Immature natural killer cell (primary cell): ENCODE data around the gene PDE3A. TPM values are rescaled to one million over a fixed set of nuclear protein-coding genes. Genes with fewer than 3 reads are reported as not detected.
"Not testable (repeated sequence)": the region's sequence is repeated elsewhere in the genome, so short reads cannot be mapped to it uniquely, and the experiment has no call there.

Experiments
- DNase-seq, 3 donors: peaks; one replicate each; pipeline ENCODE4 v3.0.0; 2022; ENCODE audit warnings: mixed read lengths in 1 of 3
- H3K27ac Mint-ChIP-seq, 6 donors: one replicate each; pipeline ENCODE4 v1.8.0; 2020; ENCODE audit warnings: mixed read lengths in 6 of 6, mild to moderate bottlenecking in 5 of 6, inconsistent platforms in 4 of 6, moderate library complexity in 3 of 6
- H3K27me3 Mint-ChIP-seq, 3 donors: one replicate each; pipeline ENCODE4 v1.8.0; 2020 to 2021; ENCODE audit warnings: low read depth in 3 of 3, mild to moderate bottlenecking in 3 of 3, mixed read lengths in 3 of 3, moderate library complexity in 3 of 3, inconsistent platforms in 1 of 3
- H3K36me3 Mint-ChIP-seq, 3 donors: one replicate each; pipeline ENCODE4 v1.8.0; 2020; ENCODE audit warnings: mixed read lengths in 3 of 3, inconsistent platforms in 2 of 3, mild to moderate bottlenecking in 2 of 3
- H3K4me1 Mint-ChIP-seq, 2 donors: one replicate each; pipeline ENCODE4 v1.8.0; 2020; ENCODE audit warnings: inconsistent platforms in 2 of 2, mild to moderate bottlenecking in 2 of 2, mixed read lengths in 2 of 2, moderate library complexity in 1 of 2
- H3K4me3 Mint-ChIP-seq, 5 donors: one replicate each; pipeline ENCODE4 v1.8.0; 2020; ENCODE audit warnings: mild to moderate bottlenecking in 5 of 5, mixed read lengths in 5 of 5, inconsistent platforms in 3 of 5, moderate library complexity in 3 of 5
- H3K9me3 Mint-ChIP-seq, 6 donors: one replicate each; pipeline ENCODE4 v1.8.0; 2020; ENCODE audit warnings: mild to moderate bottlenecking in 6 of 6, mixed read lengths in 6 of 6, inconsistent platforms in 4 of 6, moderate library complexity in 3 of 6
- polyA plus RNA-seq, 3 donors: library from polyadenylated mRNA; unstranded; fragments of 300-500 nt; fragmentation: Illumina TruSeq; gene quantifications; one replicate each; pipeline ENCODE4 v1.2.3, GENCODE V29; 2021

Gene PDE3A
- polyA plus RNA-seq, 3 donors from 2014 or later: 0.08 TPM; not detected in 2

GRCh38 chr12:20585055-20585625, 216.8 kb downstream of the PDE3A start:
- Mint-ChIP-seq H3K36me3 (no peaks in the 10 kb centered on the region), H3K27ac (no peak overlapping the region), H3K4me3 (no peak overlapping the region), H3K9me3 (peaks cover 0 to 2% (median 0%) of the 10 kb centered on the region in 6 donors), H3K4me1 (no peaks in the 10 kb centered on the region), H3K27me3 (no peaks in the 10 kb centered on the region)
- DNase-seq: no peak

- no peaks in the 10 kb centered on the region for H3K36me3 Mint-ChIP-seq
- H3K27ac Mint-ChIP-seq: no peak overlapping the region
- H3K4me1 Mint-ChIP-seq: no peaks in the 10 kb centered on the region
- DNase-seq: no peak
- H3K27me3 Mint-ChIP-seq: peaks cover 0 to 2% (median 0%) of the 10 kb centered on the region in 3 donors
- no peak overlapping the region for H3K4me3 Mint-ChIP-seq
- peaks cover 0 to 4% (median 0%) of the 10 kb centered on the region in 6 donors for H3K9me3 Mint-ChIP-seq
Observed at GRCh38 chr12:20585913-20586312, 217.6 kb downstream of the PDE3A start.

DNA sequence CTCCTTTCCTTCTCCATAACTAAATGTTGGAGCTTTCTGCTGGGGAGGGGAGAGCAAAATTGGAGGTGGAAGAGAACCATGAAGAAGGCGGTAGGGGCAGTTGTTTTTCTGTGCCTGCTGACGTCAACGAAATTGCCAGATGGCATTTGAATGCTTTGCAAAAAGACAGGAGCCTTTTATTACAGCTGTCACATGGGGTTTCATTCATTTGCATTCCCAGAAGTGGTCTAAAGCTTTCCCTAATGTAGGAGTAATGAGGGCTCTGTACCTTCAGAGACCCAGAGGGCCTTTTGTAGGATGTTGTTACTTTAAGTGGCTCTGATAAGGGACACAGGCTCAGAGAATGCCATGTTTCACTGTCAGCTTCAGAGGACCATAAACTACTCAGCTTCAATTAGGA, 219.7 kb downstream of the PDE3A start:
- Mint-ChIP-seq H3K27ac (no peak overlapping the region), H3K9me3 (peaks cover 0 to 4% (median 0%) of the 10 kb centered on the region in 6 donors), H3K27me3 (peaks cover 0 to 2% (median 0%) of the 10 kb centered on the region in 3 donors), H3K36me3 (no peaks in the 10 kb centered on the region), H3K4me1 (no peaks in the 10 kb centered on the region), H3K4me3 (no peak overlapping the region)
- no peak for DNase-seq

DNA sequence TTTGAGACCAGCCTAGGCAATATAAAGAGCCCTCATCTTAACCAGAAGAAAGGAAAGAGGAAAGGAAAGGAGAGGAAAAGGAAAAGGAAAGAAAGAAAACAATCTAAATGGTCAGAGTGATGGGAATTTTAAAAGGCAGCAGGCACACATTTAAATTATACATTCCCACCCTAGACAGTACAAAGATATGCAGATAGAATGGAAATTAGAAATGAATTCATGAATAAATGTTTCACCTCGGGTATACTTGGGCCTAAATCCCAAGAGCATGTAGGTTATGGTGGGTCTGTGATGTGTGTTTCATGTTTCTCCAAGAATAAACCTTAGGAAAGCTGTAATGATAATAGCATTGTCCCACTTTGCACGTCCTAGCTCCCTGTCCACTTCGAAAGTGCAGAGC, 222.2 kb downstream of the PDE3A start:
- Mint-ChIP-seq H3K4me1 (no peaks in the 10 kb centered on the region), H3K27ac (no peak overlapping the region), H3K9me3 (peaks cover 0 to 4% (median 0%) of the 10 kb centered on the region in 6 donors), H3K4me3 (no peak overlapping the region), H3K36me3 (no peaks in the 10 kb centered on the region), H3K27me3 (peaks cover 0 to 2% (median 0%) of the 10 kb centered on the region in 3 donors)
- DNase-seq: no peak

DNA sequence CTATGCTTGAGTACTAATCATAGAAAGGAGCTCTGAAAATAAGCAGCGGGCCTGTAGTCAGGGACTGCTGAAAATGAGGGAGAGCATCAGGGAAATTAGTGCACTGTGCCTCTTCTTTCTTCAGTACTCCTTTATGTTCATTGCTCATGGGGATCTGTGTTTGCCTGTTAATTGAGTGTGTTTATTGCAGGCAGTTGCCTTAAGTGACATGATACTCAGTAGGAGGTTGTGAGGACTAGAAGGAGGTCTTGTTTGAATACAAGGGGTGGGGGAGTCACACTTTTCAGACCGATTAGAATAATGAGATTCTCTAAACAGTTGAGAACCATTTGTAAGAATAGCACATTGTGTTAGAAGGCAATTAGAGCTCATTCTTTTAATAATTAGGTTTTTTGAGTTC, 224.2 kb downstream of the PDE3A start:
- no peaks in the 10 kb centered on the region for H3K4me1 Mint-ChIP-seq
- DNase-seq: no peak
- H3K27me3 Mint-ChIP-seq: peaks cover 0 to 2% (median 0%) of the 10 kb centered on the region in 3 donors
- peaks cover 0 to 4% (median 0%) of the 10 kb centered on the region in 6 donors for H3K9me3 Mint-ChIP-seq
- no peaks in the 10 kb centered on the region for H3K36me3 Mint-ChIP-seq
- no peak overlapping the region for H3K27ac Mint-ChIP-seq
- H3K4me3 Mint-ChIP-seq: no peak overlapping the region

DNA sequence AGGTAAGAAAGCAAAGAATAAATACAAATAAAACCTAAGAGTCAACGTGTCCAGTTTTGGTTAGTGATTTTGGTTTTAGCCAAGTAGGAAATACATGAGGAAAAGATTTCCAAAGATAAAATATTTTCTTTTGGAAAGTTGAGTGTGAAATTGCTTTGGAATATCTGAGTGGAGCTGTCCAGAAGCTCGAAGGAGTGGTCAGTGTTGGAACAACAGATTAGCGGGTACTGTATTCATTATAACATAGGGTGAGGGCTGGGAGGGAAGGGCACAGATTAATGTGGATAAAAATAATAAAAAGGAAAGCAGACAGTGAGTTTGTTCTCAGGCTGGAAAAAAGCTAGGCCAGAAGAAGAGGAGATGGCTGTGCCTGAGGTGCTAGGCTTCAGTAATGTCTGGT, 225.3 kb downstream of the PDE3A start:
- H3K4me1 Mint-ChIP-seq: no peaks in the 10 kb centered on the region
- H3K9me3 Mint-ChIP-seq: peaks cover 0 to 4% (median 0%) of the 10 kb centered on the region in 6 donors
- no peak for DNase-seq
- no peaks in the 10 kb centered on the region for H3K36me3 Mint-ChIP-seq
- peaks cover 0 to 2% (median 0%) of the 10 kb centered on the region in 3 donors for H3K27me3 Mint-ChIP-seq
- no peak overlapping the region for H3K27ac Mint-ChIP-seq
- H3K4me3 Mint-ChIP-seq: no peak overlapping the region

DNA sequence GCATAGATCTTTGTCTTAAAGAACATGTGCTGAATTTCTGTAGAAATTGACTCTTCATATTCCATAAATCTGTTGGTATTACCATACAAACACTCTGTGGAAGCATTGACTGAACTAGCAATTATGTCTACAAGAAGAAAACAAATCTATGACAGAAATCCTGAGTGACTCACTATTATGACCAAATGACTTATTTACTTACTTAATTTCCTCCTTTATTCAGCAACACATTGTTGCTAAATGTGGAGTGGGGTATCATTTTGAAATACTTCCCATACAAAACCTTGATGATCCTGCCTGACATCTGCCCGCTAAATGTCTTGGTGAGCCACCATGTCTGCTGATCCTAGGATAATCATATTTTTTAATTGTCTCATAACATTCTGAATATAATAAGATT, 227.7 kb downstream of the PDE3A start:
- H3K27ac Mint-ChIP-seq: no peak overlapping the region
- H3K4me1 Mint-ChIP-seq: no peaks in the 10 kb centered on the region
- H3K27me3 Mint-ChIP-seq: no peaks in the 10 kb centered on the region
- DNase-seq: no peak
- no peaks in the 10 kb centered on the region for H3K36me3 Mint-ChIP-seq
- H3K9me3 Mint-ChIP-seq: no peaks in the 10 kb centered on the region
- H3K4me3 Mint-ChIP-seq: no peak overlapping the region

DNA sequence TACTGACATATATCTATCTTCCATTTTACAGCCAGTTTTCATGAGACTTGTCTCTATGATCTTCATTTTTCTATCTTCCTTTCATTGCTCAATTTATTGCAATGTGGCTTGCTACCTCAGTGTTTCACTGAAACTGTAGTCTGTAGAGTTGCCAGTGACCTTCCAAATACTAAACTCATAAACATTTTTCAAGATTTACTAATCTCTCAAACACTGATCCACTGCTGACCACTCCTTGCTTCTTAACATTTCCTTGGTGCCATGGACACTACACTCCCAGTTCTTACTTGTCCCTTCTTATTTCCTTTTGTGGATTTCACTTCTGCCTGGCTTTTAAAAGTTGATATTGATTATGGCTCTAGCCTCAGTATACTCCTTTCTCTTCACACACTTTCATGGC, 231.4 kb downstream of the PDE3A start:
- no peak overlapping the region for H3K4me3 Mint-ChIP-seq
- no peak for DNase-seq
- no peaks in the 10 kb centered on the region for H3K9me3 Mint-ChIP-seq
- no peaks in the 10 kb centered on the region for H3K36me3 Mint-ChIP-seq
- H3K4me1 Mint-ChIP-seq: no peaks in the 10 kb centered on the region
- peaks cover 0 to 2% (median 0%) of the 10 kb centered on the region in 3 donors for H3K27me3 Mint-ChIP-seq
- no peak overlapping the region for H3K27ac Mint-ChIP-seq

- H3K27me3 Mint-ChIP-seq: peaks cover 0 to 2% (median under 1%) of the 10 kb centered on the region in 3 donors
Observed at GRCh38 chr12:20601668-20602280, 233.4 kb downstream of the PDE3A start.

GRCh38 chr12:20602641-20603391, 234.5 kb downstream of the PDE3A start:
- no peak for DNase-seq
- no peaks in the 10 kb centered on the region for H3K4me1 Mint-ChIP-seq
- H3K27me3 Mint-ChIP-seq: peaks cover 0 to 2% (median 2%) of the 10 kb centered on the region in 3 donors
- no peaks in the 10 kb centered on the region for H3K9me3 Mint-ChIP-seq
- no peak overlapping the region for H3K27ac Mint-ChIP-seq
- H3K36me3 Mint-ChIP-seq: no peaks in the 10 kb centered on the region
- no peak overlapping the region for H3K4me3 Mint-ChIP-seq

More at GRCh38 chr12:20601668-20602280, 233.4 kb downstream of the PDE3A start:
- Mint-ChIP-seq H3K4me1 (no peaks in the 10 kb centered on the region), H3K36me3 (no peaks in the 10 kb centered on the region), H3K4me3 (no peak overlapping the region), H3K9me3 (no peaks in the 10 kb centered on the region), H3K27ac (no peak overlapping the region)
- no peak for DNase-seq

- Mint-ChIP-seq H3K27me3 (peaks cover 0 to 2% (median 2%) of the 10 kb centered on the region in 3 donors), H3K27ac (no peak overlapping the region), H3K36me3 (no peaks in the 10 kb centered on the region), H3K4me1 (no peaks in the 10 kb centered on the region), H3K4me3 (no peak overlapping the region), H3K9me3 (no peaks in the 10 kb centered on the region)
- no peak for DNase-seq
Observed at GRCh38 chr12:20604408-20605067, 236.2 kb downstream of the PDE3A start.

GRCh38 chr12:20615020-20615419, 246.7 kb downstream of the PDE3A start:
- not testable (repeated sequence) for H3K27me3 Mint-ChIP-seq, H3K4me3 Mint-ChIP-seq, H3K36me3 Mint-ChIP-seq, H3K27ac Mint-ChIP-seq, H3K9me3 Mint-ChIP-seq, H3K4me1 Mint-ChIP-seq, DNase-seq

- H3K36me3 Mint-ChIP-seq: no peaks in the 10 kb centered on the region
- DNase-seq: no peak
- no peak overlapping the region for H3K4me3 Mint-ChIP-seq
Observed at GRCh38 chr12:20616093-20616492, 247.8 kb downstream of the PDE3A start.

DNA sequence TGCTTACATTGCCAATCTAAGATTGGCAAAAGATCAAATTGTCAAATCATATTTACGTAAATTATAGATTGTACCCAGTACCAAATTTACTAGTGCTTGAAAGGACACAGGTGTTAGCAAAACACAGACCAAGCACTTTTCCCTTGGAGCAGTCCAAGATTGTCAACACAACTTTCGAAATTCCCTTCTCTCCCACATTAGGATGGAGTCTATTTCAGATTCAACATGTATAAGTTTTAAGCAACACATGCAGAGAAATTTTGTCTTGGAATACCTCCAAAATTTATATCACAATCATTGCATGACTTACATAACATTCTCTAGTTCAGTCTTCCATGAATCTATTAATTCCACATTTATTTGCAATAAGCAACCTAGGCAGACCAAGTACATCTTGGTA, 251.9 kb downstream of the PDE3A start:
- Mint-ChIP-seq H3K4me1 (no peaks in the 10 kb centered on the region), H3K4me3 (no peak overlapping the region), H3K27ac (no peak overlapping the region), H3K36me3 (no peaks in the 10 kb centered on the region), H3K9me3 (peaks cover 0 to 4% (median under 1%) of the 10 kb centered on the region in 6 donors), H3K27me3 (peaks cover 0 to 2% (median 2%) of the 10 kb centered on the region in 3 donors)
- DNase-seq: no peak

More at GRCh38 chr12:20616093-20616492, 247.8 kb downstream of the PDE3A start:
- Mint-ChIP-seq H3K9me3 (peaks cover 0 to 2% (median 0%) of the 10 kb centered on the region in 6 donors), H3K27me3 (no peaks in the 10 kb centered on the region), H3K4me1 (no peaks in the 10 kb centered on the region), H3K27ac (no peak overlapping the region)
